Measurements from ENCODE around the gene ITIH5.

- TF ChIP-seq, protein P1, sequence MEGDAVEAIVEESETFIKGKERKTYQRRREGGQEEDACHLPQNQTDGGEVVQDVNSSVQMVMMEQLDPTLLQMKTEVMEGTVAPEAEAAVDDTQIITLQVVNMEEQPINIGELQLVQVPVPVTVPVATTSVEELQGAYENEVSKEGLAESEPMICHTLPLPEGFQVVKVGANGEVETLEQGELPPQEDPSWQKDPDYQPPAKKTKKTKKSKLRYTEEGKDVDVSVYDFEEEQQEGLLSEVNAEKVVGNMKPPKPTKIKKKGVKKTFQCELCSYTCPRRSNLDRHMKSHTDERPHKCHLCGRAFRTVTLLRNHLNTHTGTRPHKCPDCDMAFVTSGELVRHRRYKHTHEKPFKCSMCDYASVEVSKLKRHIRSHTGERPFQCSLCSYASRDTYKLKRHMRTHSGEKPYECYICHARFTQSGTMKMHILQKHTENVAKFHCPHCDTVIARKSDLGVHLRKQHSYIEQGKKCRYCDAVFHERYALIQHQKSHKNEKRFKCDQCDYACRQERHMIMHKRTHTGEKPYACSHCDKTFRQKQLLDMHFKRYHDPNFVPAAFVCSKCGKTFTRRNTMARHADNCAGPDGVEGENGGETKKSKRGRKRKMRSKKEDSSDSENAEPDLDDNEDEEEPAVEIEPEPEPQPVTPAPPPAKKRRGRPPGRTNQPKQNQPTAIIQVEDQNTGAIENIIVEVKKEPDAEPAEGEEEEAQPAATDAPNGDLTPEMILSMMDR (IDR thresholded peaks at IDR 0.05), result no peak
- no peak for TF ChIP-seq POLR2A (IDR thresholded peaks at IDR 0.05)
Observed at GRCh38 chr10:7541137-7542087, 125.4 kb downstream of the ITIH5 start.
